K562 (cell line): ENCODE measurements around the gene PTPRU. TPM values are rescaled to one million over a fixed set of nuclear protein-coding genes. Genes with fewer than 3 reads are reported as not detected.

ENCODE experiments used
- ATAC-seq: fragments of 200-7000 bp; cut with Tn5 transposase; 3 replicates; pipeline ENCODE4 v1.9.1; 2020; ENCODE audit warnings: moderate library complexity
- BruUV-seq: library from RNA; stranded (reverse); fragments of 400-500 nt; replicated peaks from 2 replicates; lab custom pipeline; 2021; lab: Mats Ljungman, UMichigan
- CTCF ChIA-PET: fragments of 300-600 bp; formaldehyde crosslinking; extraction: SDS; loops from one replicate; lab custom pipeline; 2021; ENCODE audit warnings: low intra/inter-chr PET ratio; lab: Yijun Ruan, JAX
- POLR2A ChIA-PET: fragments of 300-600, 350-650 bp; sonication (Branson Sonifier 250); formaldehyde crosslinking; extraction: SDS; loops from one replicate; lab custom pipeline; 2021; ENCODE audit warnings: antibody characterized with exemption, inconsistent platforms; lab: Yijun Ruan, JAX
- DNase-seq, 4 experiments: peaks; one replicate each; pipeline versions ENCODE4 v3.0.0 to v3.0.0-alpha.2; 2011 to 2018; ENCODE audit warnings: low spot score in 3 of 4, mixed read lengths in 3 of 4; ENCODE audit errors: extremely low read depth in 1 of 4
- FAIRE-seq: peaks from 2 replicates; lab custom pipeline; 2011; peaks lifted over from hg19 to GRCh38; lab: Jason Lieb, UNC
- H2AFZ ChIP-seq: 2 replicates; pipeline ENCODE4 v1.6.0; 2011; ENCODE audit warnings: low read depth, low read length, control low read depth, inconsistent platforms
- H3K27ac ChIP-seq: fragments of 200-600 bp; 3 replicates; pipeline ENCODE4 v1.8.0; 2011; ENCODE audit warnings: low read depth, mild to moderate bottlenecking, control low read depth, inconsistent platforms, low read length, moderate library complexity, mixed read lengths; ENCODE audit errors: extremely low read depth
- H3K27me3 ChIP-seq, 2 experiments: fragments of 300-600 bp in 1 of 2; 2 replicates in 1 of 2; 3 replicates in 1 of 2; pipeline versions ENCODE4 v1.6.0 to v1.8.0; 2011; ENCODE audit warnings: inconsistent platforms in 2 of 2, low read length in 2 of 2, mild to moderate bottlenecking in 1 of 2, mixed read lengths in 1 of 2, moderate library complexity in 1 of 2; ENCODE audit not compliant: control insufficient read depth in 2 of 2, insufficient read depth in 2 of 2
- H3K36me3 ChIP-seq: fragments of 300-600 bp; 3 replicates; pipeline ENCODE4 v1.8.0; 2011; ENCODE audit warnings: mild to moderate bottlenecking, low read length, inconsistent platforms; ENCODE audit not compliant: control insufficient read depth, insufficient read depth
- H3K4me1 ChIP-seq, 2 experiments: fragments of 200-600 bp in 1 of 2; replicated peaks in 1 of 2; 2 replicates in 1 of 2; 3 replicates in 1 of 2; pipeline versions ENCODE4 v1.5.1 to v1.8.0; 2011; ENCODE audit warnings: inconsistent platforms in 2 of 2, low read length in 2 of 2, mild to moderate bottlenecking in 1 of 2, mixed read lengths in 1 of 2, moderate library complexity in 1 of 2; ENCODE audit not compliant: control insufficient read depth in 2 of 2, insufficient read depth in 2 of 2
- H3K4me2 ChIP-seq: 2 replicates; pipeline ENCODE4 v1.6.1; 2011; ENCODE audit warnings: low read length, control low read depth, inconsistent platforms, mixed read lengths; ENCODE audit not compliant: insufficient read depth
- H3K4me3 ChIP-seq: fragments of 200-600 bp; sonication (generic), shearing (Covaris generic); 2 replicates; pipeline ENCODE4 v1.5.1; 2016; ENCODE audit warnings: control low read depth, inconsistent platforms
- H3K79me2 ChIP-seq: fragments of 200-600 bp; 3 replicates; pipeline ENCODE4 v1.8.0; 2011; ENCODE audit warnings: low read length, inconsistent platforms; ENCODE audit not compliant: control insufficient read depth, insufficient read depth
- H3K9ac ChIP-seq, 2 experiments: 2 replicates each; pipeline versions ENCODE4 v1.6.0 to v1.6.1; 2011; ENCODE audit warnings: low read depth in 2 of 2, low read length in 2 of 2, control low read depth in 1 of 2, inconsistent platforms in 1 of 2, mild to moderate bottlenecking in 1 of 2, mixed read lengths in 1 of 2; ENCODE audit not compliant: insufficient read depth in 1 of 2
- H3K9me1 ChIP-seq: one replicate; pipeline ENCODE4 v1.6.0; 2011; ENCODE audit warnings: inconsistent platforms, mild to moderate bottlenecking, low read length, moderate library complexity; ENCODE audit not compliant: control insufficient read depth, insufficient read depth
- H3K9me3 ChIP-seq: replicated peaks from 2 replicates; pipeline ENCODE4 v1.5.1; 2011; ENCODE audit warnings: low read depth, low read length, inconsistent platforms; ENCODE audit not compliant: control insufficient read depth, insufficient read depth
- H4K20me1 ChIP-seq: replicated peaks from 2 replicates; pipeline ENCODE4 v1.6.1; 2011; ENCODE audit warnings: low read length, inconsistent platforms, mixed read lengths; ENCODE audit not compliant: control insufficient read depth, insufficient read depth
- DEAF1 ChIP-seq: fragments of 450-650 bp; formaldehyde crosslinking; IDR thresholded peaks from 2 replicates; pipeline ENCODE4 v1.4.0; 2020; ENCODE audit warnings: mild to moderate bottlenecking, moderate library complexity
- KDM5B ChIP-seq: fragments of 200-600 bp; sonication (generic); IDR thresholded peaks from 2 replicates; pipeline ENCODE4 v1.6.1; 2012; ENCODE audit warnings: low read depth, mild to moderate bottlenecking, moderate library complexity, low read length, control low read depth, inconsistent platforms; ENCODE audit not compliant: insufficient replicate concordance
- NFE2 ChIP-seq: IDR thresholded peaks from 2 replicates; pipeline ENCODE4 v1.6.1; 2014; ENCODE audit warnings: antibody characterized with exemption, low read depth
- NRF1 ChIP-seq, 2 experiments: fragments of 450-650 bp; IDR thresholded peaks in 1 of 2; conservative IDR thresholded peaks in 1 of 2; 2 replicates each; pipeline ENCODE4 v1.6.1; 2014; ENCODE audit warnings: mild to moderate bottlenecking in 2 of 2
- SIX5 ChIP-seq, 2 experiments: IDR thresholded peaks; 2 replicates each; pipeline ENCODE4 v1.6.1; 2011; ENCODE audit warnings: low read length in 2 of 2, borderline replicate concordance in 1 of 2, low read depth in 1 of 2, mild to moderate bottlenecking in 1 of 2, moderate library complexity in 1 of 2; ENCODE audit not compliant: insufficient read depth in 1 of 2
- SPI1 ChIP-seq: IDR thresholded peaks from 2 replicates; pipeline ENCODE4 v1.6.1; 2011; ENCODE audit warnings: low read depth, low read length, control low read depth, borderline replicate concordance
- TAF1 ChIP-seq: IDR thresholded peaks from 2 replicates; pipeline ENCODE4 v1.6.1; 2011; ENCODE audit warnings: mild to moderate bottlenecking, low read length, moderate library complexity; ENCODE audit not compliant: insufficient read depth, control insufficient read depth, severe bottlenecking; ENCODE audit errors: extremely low read depth
- TEAD1 ChIP-seq, 2 experiments: fragments of 450-650 bp in 1 of 2; sonication (generic) in 1 of 2; formaldehyde crosslinking; IDR thresholded peaks; 2 replicates each; pipeline versions ENCODE4 v1.4.0 to v1.8.0; 2020 to 2022; ENCODE audit warnings: mild to moderate bottlenecking in 2 of 2, missing genetic modification reagents in 1 of 2
- ZSCAN29 ChIP-seq: fragments of 450-650 bp; IDR thresholded peaks from 2 replicates; pipeline ENCODE4 v1.6.1; 2017
- WGBS: fragments of 100-300 bp; shearing (Covaris generic); methylation state at CpG from one replicate; pipeline ENCODE4 v1.1.6; 2016; ENCODE audit warnings: low coverage, mixed read lengths; ENCODE audit not compliant: insufficient coverage; ENCODE audit errors: missing lambda C conversion rate; 5-methylcytosine and 5-hydroxymethylcytosine counted together
- in situ Hi-C: fragments of 300-500 bp; cut with MboI; formaldehyde crosslinking; loops from 4 replicates; pipeline ENCODE4 v1.15.0; 2018; ENCODE audit warnings: inconsistent platforms, mixed read lengths
- intact Hi-C: fragments of 100-400 bp; cut with micrococcal nuclease; formaldehyde crosslinking; loops from 2 replicates; pipeline ENCODE4 v1.14.2; 2022
- polyA plus RNA-seq, 8 experiments: library from polyadenylated mRNA; depleted of rRNA in 4 of 8; stranded (reverse) in 5 of 8; unstranded in 3 of 8; fragments of >200 nt; fragmentation: Nextera tagmentation in 2 of 8; fragmentation: Illumina TruSeq in 1 of 8; extraction: Ambion mirVana in 2 of 8; extraction: Trizol in 1 of 8; gene quantifications; 2 replicates each; pipeline versions ENCODE4 v1.2.1 to v1.2.3, GENCODE V29; 2011 to 2014; ENCODE audit warnings: inconsistent platforms in 1 of 8, missing spikeins in 1 of 8
- total RNA-seq, 7 experiments: library from RNA; depleted of rRNA in 6 of 7; stranded (reverse); fragments of >200 nt in 6 of 7; fragmentation: Illumina TruSeq in 2 of 7; extraction: Trizol in 2 of 7; gene quantifications; 2 replicates each; pipeline versions ENCODE4 v1.2.1 to v1.2.3, GENCODE V29; 2011 to 2021; ENCODE audit warnings: low replicate concordance in 1 of 7

PTPRU gene
- total and polyA plus RNA-seq, 9 of the 15 experiments (the other 6 are each of a cell fraction or from before 2014, with no cell fraction given), result 0.01 to 2.9 (median 1.0) TPM

- Histone ChIP-seq H3K4me1 (no peaks in the 10 kb centered on the region), H3K4me3 (no peak overlapping the region), H3K9ac (no peak overlapping the region), H4K20me1 (no peaks in the 10 kb centered on the region; the same call in 1 of the 2 replicates), H3K9me1 (no peaks in the 10 kb centered on the region), H3K36me3 (no peaks in the 10 kb centered on the region), H3K27me3 (peaks cover 48 to 49% of the 10 kb centered on the region in 2 experiments), H3K27ac (no peak overlapping the region), H3K4me2 (no peak overlapping the region), H3K9me3 (no peaks in the 10 kb centered on the region), H3K79me2 (no peaks in the 10 kb centered on the region), H2AFZ (no peak overlapping the region)
- intact Hi-C loops (no loop called here), in situ Hi-C loops (no loop called here)
- ChIA-PET POLR2A (interaction anchor here (1.3 to 1.4 kb wide), 2 partner anchors 8 to 14 kb away, joined by 4 to 5 read pairs; no protein-coding TSS in a partner anchor), CTCF (no interaction called here)
- WGBS, result 2% methylated on average over 7 of the region's 7 CpGs
- FAIRE-seq (no peak), ATAC-seq (peak; percentile 36; the same call in 1 of the 3 replicates), DNase-seq (no peak)
- BruUV-seq, result no TSS peak
- no peak for TF ChIP-seq SIX5 (IDR thresholded peaks at IDR 0.05; ENCODE audit: borderline replicate concordance in 1 of 2, insufficient read depth in 1 of 2, low read depth in 1 of 2, low read length in 2 of 2)
- TF ChIP-seq TEAD1 (CRISPR knock-in tag; IDR thresholded peaks at IDR 0.05), result peak in 1 of 2 experiments; percentile 26; a peak in 1 of 4 replicates
These were observed 35.4 kb downstream of the PTPRU start for GRCh38 chr1:29271724-29272123.

- Histone ChIP-seq H3K4me3 (no peak overlapping the region), H3K27me3 (peaks cover 43% of the 10 kb centered on the region in 2 experiments), H3K9me3 (no peaks in the 10 kb centered on the region), H3K9ac (no peak overlapping the region), H2AFZ (no peak overlapping the region), H3K36me3 (no peaks in the 10 kb centered on the region), H3K27ac (no peak overlapping the region), H3K4me1 (no peaks in the 10 kb centered on the region), H3K79me2 (no peaks in the 10 kb centered on the region), H3K4me2 (no peak overlapping the region), H3K9me1 (no peaks in the 10 kb centered on the region), H4K20me1 (no peaks in the 10 kb centered on the region; the same call in 1 of the 2 replicates)
- TF ChIP-seq NFE2 (no peak), KDM5B (no peak), DEAF1 (CRISPR knock-in tag) (no peak), NRF1 (conservative IDR thresholded peaks at IDR 0.05 in 1 of 2, IDR thresholded peaks at IDR 0.05 in 1 of 2) (no peak), ZSCAN29 (no peak), TAF1 (no peak), SPI1 (no peak)
- 2% methylated on average over 6 of the region's 6 CpGs for WGBS
- ChIA-PET POLR2A (no interaction called here), CTCF (no interaction called here)
- in situ Hi-C loops, result no loop called here
- BruUV-seq, result no TSS peak
- ATAC-seq, result no peak
- no peak for FAIRE-seq
- no peak for DNase-seq
- intact Hi-C loops, result no loop called here
These were observed 36.0 kb downstream of the PTPRU start for GRCh38 chr1:29272147-29272907.
